ENCODE data around the gene AFG1L.
A peak's percentile ranks its signal among the peaks of the same experiment; 100 is the strongest.
"Not testable (repeated sequence)": the region's sequence is repeated elsewhere in the genome, so short reads cannot be mapped to it uniquely, and the experiment has no call there.

The AFG1L gene

DNA sequence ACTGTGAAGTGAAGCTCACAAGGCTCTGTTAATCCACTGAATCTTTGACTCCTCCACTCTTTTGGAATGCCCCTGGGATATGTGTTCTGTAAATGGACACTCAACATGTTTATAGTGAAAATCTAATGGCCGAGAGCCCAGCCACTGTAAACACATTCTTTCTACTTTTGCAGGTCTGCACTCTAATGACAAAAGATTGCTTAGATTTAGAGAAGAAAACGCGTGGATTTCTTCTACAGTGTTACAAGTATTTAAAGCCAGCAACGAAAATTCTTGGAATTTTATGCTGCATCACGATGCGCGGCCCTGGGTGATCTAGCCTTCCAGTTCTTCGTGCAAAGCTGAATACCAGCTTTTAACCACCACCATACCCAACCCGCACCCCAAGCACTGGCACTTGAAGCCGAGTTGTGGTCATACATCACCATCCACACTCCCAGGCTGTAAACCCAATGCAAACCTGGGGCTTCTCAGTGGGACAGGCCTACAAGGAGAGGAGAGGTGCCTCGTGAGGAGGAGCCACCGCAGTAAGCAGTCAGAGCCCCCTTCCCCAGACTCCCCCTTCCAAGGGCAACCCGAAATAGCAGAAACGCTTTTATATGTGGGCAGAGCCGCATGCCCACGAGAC, 262.1 kb downstream of the AFG1L start:
- no peak for DNase-seq (ENCODE audit: low read depth in 2 of 2)

DNA sequence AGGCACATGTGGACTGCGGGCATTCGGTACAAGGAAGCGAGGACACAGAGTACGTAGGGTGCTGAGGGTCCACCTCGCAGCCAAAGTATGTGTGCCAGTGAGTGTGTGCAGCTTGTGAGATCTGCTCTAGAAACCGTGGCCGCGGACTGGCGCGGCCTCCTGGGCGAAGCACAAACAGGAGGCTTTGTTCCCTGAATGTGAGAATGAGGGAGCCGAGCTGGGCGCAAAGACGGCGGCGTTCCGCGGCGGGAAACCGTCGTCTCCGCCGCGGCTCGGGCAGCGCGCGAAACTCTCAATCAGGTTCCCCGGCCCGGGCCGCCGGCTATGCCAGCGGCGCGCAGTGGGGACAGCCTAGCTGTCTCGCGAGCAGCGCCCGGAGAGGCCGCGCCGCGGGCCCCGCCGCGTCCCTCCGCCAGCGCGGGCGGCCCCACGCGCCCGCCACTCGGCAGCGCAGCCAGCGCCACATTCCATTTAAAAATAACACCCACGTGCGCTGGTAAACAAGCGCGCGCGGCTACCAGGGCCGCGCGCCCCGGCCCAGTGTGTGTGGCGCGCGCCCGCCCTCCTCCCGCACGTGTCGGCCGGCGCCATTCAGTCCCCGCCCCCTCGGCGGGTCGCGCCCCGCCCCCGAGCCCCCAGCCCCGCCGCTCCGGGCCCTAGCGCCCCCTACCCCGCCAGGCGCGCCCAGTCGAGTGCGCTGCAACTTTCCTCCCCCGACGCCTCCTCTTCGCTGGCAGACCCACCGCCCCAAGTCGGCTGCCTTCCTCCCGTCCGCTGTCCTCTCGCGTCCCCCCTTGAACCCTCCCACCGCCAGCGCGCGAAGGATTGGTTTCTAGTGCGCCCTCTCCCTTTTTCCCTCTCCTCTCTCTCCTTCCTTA, 262.9 kb downstream of the AFG1L start:
- peak; percentile 51 to 67 for DNase-seq (ENCODE audit: low read depth in 2 of 2)

DNA sequence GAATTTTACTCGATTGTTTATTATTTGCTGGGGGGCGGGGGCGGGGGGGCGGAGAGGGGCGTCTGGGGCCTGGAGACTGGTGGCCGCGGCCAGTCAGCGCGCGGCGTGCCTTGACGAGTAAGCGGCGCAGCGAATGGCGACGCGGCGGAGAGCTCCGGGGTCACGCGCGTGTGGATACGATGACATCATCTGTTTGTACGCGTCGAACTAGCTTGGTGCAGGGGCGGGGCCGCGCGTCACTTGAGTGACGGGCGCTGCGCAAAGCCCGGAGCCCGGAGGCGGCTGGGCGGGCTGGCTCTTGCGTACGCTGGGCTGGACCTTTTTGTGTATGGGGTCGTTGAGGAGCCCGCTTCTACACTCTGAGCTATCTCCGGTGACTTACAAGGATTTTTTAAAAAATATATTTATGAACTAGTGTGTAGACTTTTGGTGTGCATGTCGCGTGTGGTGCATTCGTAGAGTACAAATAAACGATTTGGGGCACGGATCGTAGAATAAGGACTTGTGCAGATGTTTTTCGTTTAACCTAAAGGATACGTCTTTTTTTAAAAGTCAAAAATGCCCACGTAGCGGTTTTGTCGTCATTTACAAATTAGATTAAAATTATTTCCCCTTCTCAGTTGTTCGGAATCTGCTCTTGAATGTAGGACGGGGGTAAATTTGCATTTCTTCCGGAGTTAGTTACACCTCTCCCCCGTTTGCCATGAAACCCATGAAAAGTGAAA, 263.7 kb downstream of the AFG1L start:
- peak; percentile 88 to 92 for DNase-seq (ENCODE audit: low read depth in 2 of 2)

DNA sequence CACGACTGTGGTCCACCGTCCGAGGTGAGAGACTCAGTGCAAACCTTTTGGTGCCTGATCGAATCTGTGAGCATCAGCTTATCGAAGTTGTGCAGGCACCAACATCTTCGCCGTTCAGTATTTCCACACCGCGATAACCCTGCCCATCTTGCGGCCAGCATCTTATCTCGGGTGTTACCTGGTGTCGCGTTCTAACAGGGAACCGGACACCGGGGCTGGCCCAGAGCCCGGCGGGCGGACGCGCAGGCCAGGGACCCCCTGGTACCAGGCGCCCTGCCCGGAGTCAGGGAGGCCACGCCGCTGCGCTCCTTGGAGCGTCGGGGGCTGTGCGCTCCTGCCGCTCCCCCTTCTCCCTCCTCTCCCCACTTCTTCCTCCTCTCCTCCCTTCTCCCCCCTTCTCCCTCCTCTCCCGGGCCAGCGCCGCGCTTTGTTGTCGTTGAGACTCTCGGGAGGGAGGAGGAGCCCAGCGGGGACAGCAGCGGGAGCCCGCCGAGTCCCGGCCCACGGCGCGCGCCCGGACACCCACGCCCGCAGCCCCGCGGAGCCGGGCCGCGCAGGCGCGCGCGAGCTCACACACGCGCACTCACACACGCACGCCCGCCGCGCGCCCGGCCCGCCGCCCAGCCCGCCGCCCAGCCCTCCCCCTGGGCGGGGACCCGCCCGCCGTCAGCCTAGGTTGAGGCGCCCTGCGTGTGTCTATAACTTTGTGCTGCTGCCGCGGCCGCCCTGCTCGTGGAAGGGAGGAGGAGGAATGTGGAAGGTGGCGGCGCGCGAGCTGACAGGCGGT, 264.4 kb downstream of the AFG1L start:
- DNase-seq (ENCODE audit: low read depth in 2 of 2) = peak; percentile 62 to 64

DNA sequence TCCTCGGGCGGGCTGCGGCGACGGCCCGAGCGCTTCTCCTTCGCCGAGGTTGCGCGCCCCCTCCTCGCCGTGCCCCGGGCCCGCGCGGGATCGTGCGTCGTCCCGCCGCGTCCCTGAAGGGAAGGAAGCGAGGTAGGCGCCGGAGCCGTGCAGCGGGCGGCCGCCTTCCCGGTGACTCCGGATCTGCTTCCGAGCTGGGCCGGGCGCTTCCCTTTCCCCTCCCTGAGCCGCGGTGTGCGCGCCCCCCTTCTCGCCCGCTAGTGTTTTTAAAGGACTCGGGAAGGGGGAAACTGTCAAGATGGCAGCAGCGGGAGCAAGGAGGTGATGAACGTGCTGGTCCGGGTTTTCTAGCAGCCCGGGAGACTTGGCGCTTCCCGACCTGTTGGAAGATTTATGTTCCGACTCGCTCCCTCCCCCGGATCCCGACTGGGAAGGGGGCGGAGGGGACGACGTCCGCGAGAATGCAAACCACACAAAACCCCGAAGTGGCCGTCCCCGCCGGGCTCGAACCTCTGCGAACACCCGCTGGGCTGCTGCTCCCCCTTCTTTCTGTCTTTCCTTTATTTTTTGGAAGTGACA, 265.1 kb downstream of the AFG1L start:
- DNase-seq (ENCODE audit: low read depth in 2 of 2) = no peak

DNA sequence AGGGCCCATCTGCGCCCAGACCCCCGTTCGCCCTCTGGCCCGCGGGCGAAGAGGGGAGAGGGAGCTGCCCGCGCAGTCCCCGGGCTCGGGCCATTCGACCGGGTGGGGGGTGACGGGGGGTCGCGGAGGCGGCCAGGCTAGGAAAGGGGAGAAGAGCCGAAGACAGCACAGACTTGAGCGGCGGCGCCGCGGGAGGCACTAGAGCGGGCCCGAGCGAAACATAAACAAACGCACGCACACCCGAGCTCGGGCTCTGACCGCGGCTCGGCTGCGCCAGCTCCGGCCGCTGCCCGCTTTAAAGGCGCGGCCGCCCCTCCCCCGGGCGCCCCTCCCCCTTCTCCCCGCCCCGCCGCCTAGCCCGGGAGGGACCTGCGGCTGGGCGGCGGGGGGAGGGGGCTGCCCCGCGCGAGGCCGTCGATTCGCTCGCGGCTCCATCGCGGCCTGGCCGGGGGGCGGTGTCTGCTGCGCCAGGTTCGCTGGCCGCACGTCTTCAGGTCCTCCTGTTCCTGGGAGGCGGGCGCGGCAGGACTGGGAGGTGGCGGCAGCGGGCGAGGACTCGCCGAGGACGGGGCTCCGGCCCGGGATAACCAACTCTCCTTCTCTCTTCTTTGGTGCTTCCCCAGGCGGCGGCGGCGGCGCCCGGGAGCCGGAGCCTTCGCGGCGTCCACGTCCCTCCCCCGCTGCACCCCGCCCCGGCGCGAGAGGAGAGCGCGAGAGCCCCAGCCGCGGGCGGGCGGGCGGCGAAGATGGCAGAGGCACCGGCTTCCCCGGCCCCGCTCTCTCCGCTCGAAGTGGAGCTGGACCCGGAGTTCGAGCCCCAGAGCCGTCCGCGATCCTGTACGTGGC, 265.8 kb downstream of the AFG1L start, which contains the start of gene FOXO3:
TSS of gene FOXO3 (plus strand) at position 455 of the 846 bp plus-strand sequence. CDS start at position 747, 292 bp downstream.
- DNase-seq (ENCODE audit: low read depth in 2 of 2) = peak; percentile 36 to 45

DNA sequence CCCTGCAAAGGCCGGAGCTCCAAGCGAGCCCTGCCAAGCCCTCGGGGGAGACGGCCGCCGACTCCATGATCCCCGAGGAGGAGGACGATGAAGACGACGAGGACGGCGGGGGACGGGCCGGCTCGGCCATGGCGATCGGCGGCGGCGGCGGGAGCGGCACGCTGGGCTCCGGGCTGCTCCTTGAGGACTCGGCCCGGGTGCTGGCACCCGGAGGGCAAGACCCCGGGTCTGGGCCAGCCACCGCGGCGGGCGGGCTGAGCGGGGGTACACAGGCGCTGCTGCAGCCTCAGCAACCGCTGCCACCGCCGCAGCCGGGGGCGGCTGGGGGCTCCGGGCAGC, 266.4 kb downstream of the AFG1L start:
- not testable (repeated sequence) for DNase-seq (ENCODE audit: low read depth in 2 of 2)

DNA sequence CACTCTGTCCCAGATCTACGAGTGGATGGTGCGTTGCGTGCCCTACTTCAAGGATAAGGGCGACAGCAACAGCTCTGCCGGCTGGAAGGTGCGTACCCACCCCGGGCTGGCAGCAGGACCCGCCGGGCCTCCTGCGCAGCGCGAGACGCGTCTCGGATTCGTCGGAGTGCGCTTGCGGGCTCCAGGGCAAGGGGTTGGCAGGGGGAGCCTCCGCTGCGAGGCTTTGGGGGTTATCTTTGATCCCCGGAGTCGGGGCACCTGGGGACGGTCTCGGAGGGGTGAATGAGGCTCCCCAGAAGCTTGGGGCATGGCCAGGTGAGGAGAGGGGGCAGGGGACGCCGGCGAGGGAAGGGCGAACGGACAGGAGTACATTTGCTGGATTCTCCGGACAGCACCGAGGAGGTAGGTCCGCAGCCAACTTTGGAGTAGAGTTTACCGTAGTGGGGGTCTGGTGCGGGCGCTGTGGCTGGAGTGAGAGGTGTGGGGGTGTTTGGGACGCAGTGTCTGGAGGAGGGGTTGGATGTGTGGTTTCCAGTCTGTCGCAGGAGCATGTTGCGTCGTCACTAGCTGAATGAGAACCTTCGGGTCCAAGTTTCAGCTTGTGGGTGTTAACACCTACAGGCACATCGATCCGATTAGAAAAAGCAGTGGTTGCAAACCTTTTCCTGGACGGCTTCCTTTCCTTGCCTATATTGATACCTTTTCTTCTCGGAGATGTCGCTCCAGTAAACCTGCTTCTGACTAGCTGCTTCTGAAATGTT, 267.1 kb downstream of the AFG1L start:
- DNase-seq (ENCODE audit: low read depth in 2 of 2) = no peak

DNA sequence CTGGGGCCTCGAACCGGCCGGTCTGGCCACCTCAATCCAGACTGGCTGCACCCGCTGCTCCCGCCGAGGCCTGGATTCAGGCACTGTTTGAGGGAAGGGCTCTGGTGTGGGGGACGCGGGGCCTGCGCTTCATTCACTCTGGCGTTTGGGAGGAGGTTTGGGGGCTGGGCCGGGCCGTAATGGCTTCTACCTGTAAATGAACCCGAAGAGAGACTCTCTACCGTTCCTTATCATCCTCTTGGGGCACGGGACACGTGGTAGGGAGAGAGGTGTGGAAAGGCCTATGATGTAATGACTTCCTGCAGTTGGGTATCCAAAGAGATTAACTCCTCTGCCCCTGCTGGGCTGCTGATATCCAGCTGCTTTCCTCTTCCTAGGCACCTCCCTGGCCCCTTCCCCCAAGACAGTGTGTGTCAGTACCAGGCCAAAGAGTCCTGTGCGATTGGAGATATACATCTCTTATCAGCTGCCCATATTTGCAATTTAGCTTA, 267.7 kb downstream of the AFG1L start:
- no peak for DNase-seq (ENCODE audit: low read depth in 2 of 2)

DNA sequence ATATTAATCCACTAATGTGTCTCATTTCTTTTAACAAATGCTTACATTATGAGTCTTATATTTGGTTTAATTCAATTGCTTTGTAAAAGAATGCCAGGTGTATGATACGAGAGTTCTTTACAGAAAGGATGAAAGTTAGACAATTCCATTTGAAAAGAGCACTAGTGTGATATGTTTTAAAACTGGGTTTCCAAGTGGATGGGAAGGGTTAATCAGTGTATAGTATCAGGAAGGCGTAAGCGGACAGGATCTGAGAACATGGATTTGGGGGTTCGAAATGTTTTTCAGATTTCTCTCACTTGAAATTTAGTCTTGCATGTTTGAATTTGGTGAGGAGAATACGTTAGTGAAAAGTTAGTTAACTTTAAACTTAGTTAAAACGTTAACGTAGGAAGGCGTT, 268.4 kb downstream of the AFG1L start:
- DNase-seq (ENCODE audit: low read depth in 2 of 2) = no peak

DNA sequence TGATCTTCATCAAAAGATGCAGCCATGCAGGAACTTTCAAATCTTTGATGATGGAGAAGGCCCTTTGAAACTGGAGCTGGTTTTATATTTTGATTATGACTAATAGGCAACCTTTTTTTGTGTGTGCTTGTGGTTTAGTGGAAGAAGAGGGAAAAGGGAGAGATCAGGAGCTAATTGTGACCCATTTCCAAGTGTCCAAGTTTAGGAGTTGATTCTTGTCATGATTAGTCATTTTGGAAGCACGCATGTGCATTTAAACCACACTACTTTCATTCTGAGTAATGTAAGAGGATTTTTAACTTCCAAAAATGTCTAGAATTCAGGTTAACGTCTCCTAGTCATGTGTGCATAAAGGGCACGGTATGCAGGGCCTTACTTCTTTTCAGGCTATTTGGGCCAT, 269.3 kb downstream of the AFG1L start:
- no peak for DNase-seq (ENCODE audit: low read depth in 2 of 2)

DNA sequence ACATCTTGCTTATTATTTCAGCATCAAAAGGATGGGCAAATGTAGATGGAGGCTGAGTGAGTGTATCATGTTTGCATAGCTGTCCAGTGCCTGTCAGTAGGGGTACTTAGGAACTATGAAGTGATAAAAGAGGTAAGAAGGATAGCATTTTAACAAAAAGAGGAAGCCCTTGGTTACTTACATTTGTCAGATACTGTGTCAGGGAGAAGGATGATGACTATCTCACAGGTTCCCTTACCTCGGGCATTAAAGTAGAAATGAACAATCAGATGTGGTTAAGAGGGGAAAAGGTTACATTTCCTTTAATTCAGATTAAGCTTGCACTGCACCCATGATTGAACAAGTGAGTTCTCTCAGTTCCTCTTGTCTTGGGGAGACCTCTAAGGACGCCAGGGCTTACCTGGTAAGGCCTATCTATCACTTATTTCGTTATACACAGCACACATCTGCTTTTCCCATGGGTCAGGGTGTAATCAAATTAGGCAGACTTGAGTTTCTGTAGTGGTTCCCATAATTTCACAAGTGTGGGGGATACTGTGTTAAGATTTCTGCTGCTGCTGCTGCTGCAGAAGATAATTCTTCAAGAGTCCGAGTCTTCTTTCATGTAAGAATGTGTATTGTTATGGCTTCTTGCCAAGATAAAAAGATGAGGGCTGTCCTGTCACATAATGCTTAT, 270.4 kb downstream of the AFG1L start:
- no peak for DNase-seq (ENCODE audit: low read depth in 2 of 2)

DNA sequence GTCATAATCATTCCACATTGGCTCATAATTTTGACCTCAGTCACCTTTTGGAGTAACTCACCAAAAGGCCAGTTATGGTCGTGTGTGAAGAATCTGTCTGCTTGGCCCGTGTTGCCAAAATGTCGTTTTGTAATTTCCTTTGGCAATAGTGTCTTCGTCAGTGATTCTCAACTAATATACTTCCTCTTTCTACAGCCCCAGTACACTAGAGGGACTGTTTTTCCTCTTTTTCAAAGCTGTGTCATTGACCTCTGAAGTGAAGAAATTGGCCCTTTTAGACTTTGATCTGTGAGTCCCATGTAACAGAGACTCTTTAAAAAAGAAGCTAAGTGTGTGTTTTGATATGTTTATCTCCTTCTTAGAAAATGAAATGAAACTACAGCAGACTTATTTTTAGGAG, 271.0 kb downstream of the AFG1L start:
- no peak for DNase-seq (ENCODE audit: low read depth in 2 of 2)

DNA sequence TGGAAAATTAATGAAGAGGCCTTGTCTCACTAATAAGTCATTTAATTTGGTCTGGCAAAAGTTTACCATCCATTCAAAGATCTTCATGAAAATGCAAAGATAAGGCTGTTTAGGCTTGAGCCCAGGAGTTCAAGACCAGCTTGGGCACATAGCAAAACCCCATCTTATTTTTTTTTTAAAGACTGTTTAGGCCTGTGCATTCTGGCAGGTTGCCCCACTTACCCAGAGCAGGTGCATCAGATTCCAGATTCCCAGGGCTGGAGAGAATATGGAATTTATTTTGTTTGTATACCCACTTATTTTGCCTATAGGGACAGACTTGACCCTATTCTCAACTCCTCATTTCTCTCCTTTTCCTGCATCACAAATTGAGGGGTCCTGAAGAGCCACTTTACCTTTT, 271.6 kb downstream of the AFG1L start:
- DNase-seq (ENCODE audit: low read depth in 2 of 2) = no peak

DNA sequence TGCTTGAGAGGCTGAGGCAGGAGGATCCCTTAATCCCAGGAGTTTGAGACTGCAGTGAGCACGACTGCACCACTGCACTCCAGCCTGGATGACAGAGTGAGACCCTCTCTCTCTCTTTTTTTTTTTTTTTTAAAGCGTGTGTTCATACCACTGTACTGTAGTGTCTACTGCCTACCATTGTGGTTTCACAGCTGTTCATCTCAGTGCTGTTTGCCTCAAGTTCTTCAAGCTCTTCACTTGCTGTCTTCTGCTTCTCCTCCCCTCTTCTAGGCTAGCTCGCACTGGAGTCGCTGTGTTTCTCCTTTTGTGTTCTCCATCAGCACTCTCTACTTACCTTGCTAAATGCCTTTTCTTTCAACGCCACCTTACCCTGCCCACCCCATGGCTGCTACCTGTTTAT, 273.2 kb downstream of the AFG1L start:
- DNase-seq (ENCODE audit: low read depth in 2 of 2) = no peak

DNA sequence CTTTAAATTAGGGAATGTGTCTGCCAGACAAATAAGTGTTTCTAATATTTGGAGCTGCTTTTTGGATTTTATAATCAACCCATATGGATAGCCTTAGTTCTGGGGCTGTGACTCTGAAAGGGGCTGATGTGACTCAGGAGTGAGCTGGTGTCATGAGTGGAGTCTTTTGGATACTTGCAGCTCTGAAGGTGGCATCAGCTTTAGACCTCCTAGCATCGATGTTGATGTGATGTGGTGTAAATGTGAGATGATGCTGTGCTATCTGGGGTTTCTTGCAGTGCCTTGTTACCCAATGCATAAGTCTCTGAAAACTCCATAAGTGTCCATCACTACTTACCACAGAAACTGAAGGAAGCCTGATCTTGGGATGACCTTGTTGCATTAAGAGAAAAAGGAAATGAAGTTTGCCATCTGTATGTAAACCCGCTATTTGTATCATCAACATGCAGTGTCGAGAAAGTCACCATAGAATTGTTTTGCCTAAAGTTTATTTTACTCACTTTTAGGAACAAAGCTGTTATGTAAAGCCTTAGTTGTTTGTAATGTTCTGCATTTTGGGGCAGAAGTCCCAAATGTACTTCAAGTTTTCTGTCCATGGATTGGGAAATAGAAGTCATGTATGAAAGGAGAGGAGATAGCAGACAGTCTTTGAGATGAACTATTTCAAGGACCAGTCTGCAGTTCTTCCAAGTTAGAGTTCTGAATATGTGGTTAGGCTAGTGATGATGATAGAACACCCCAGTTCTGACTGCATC, 273.9 kb downstream of the AFG1L start:
- DNase-seq (ENCODE audit: low read depth in 2 of 2) = no peak

DNA sequence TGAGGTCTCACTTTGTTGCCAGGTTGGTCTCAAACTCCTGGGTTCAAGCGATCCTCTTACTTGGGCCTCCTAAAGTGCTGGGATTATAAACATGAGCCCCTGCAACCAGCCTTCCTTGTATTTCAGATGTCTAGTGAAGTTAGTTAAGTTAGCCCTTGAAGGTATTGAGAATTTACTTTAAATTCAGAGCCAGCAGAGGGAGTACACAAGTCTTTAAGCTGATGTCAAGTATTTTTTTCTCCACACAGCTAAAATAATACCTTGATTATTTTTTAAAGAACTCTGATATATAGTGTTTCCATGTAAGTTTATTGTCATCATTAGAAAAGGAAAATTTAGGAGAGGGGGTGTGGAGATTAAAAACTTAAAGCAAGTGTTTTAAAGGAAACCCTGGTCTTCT, 275.7 kb downstream of the AFG1L start:
- no peak for DNase-seq (ENCODE audit: low read depth in 2 of 2)

DNA sequence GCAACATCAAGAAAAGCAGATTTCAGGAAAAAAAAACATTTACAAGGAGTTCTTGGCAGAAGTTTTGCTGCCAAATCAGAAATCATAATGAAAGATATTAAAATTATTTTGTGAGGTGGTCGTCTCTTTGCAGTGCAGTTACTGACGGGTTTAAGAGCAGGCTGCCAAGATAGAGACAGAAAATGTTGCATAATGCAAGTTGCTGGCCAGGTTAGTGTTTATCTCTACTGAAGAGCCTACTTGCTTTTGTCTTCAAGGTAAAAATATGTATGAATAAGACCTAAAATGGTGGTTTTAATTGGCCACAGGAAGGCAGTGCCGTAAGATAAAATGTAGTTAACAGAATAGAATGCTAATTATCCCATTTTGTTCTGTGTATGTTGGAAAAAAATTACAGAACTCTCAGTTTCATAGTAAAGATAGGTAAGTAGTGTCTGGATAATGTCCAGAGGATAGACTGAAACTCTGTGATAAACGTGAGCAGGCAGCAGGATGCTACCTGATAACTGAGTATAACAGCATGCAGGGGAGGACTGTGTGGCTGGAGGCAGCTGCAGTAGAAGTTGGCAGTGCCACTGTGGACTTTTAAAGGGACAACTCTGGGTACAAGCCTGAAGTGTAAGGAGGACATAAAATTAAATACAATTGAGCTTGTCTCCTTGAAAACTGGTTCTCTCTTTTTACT, 279.7 kb downstream of the AFG1L start:
- DNase-seq (ENCODE audit: low read depth in 2 of 2) = no peak
